ENCODE results near the gene MTUS2.

DNA sequence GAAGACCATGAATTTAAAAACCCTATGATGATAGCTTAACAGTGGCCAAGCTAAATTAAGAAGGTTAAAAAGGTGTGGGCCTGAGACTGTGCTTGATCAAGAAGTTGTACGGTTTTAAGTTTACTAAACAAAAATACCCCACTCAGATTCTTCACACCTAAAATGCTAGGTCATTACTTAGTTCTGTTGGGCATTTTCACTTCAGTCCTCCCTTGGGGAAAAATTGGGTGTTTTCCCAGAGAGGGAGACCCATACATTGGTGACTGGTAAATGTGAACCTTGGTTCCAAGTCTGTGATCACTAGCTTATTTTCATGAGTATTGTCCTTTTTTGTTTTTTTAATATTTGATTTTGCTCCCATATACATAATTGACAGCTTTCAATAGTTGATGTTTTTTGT lies 44.4 kb downstream of the MTUS2 start:
- no peak for TF ChIP-seq POLR2AphosphoS5 (IDR thresholded peaks at IDR 0.05)
- TF ChIP-seq, protein P1, sequence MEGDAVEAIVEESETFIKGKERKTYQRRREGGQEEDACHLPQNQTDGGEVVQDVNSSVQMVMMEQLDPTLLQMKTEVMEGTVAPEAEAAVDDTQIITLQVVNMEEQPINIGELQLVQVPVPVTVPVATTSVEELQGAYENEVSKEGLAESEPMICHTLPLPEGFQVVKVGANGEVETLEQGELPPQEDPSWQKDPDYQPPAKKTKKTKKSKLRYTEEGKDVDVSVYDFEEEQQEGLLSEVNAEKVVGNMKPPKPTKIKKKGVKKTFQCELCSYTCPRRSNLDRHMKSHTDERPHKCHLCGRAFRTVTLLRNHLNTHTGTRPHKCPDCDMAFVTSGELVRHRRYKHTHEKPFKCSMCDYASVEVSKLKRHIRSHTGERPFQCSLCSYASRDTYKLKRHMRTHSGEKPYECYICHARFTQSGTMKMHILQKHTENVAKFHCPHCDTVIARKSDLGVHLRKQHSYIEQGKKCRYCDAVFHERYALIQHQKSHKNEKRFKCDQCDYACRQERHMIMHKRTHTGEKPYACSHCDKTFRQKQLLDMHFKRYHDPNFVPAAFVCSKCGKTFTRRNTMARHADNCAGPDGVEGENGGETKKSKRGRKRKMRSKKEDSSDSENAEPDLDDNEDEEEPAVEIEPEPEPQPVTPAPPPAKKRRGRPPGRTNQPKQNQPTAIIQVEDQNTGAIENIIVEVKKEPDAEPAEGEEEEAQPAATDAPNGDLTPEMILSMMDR (IDR thresholded peaks at IDR 0.05) = no peak
